NCI-H748 (cell line): Measurements from ENCODE around the gene NHS.

ENCODE experiments used
- DNase-seq: peaks from one replicate; lab custom pipeline; 2025; ENCODE audit not compliant: unreplicated experiment; lab: John Stamatoyannopoulos, UW

The NHS gene

GRCh38 chrX:17759990-17760389 lies 385.0 kb downstream of the NHS start:
- DNase-seq: no peak

GRCh38 chrX:17767734-17768133 lies 392.7 kb downstream of the NHS start:
- no peak for DNase-seq

- no peak for DNase-seq
Observed at GRCh38 chrX:17768997-17769396, 394.0 kb downstream of the NHS start.

GRCh38 chrX:17769701-17770269 lies 394.8 kb downstream of the NHS start:
- no peak for DNase-seq

- DNase-seq: no peak
Observed at GRCh38 chrX:17773221-17773876, 398.3 kb downstream of the NHS start.

- DNase-seq: no peak
Observed at GRCh38 chrX:17774053-17774452, 399.1 kb downstream of the NHS start.

GRCh38 chrX:17778997-17779396 lies 404.0 kb downstream of the NHS start:
- no peak for DNase-seq

GRCh38 chrX:17779434-17779833 lies 404.4 kb downstream of the NHS start:
- DNase-seq: no peak
